ENCODE measurements around the gene HSD17B2.
A peak's percentile ranks its signal among the peaks of the same experiment; 100 is the strongest.

HSD17B2 gene

GRCh38 chr16:82074019-82074558, 39.0 kb downstream of the HSD17B2 start:
- Histone ChIP-seq H4K5ac (ENCODE audit: low read length) (no peak overlapping the region), H3K18ac (ENCODE audit: low read length) (no peak overlapping the region), H2AK5ac (ENCODE audit: low read length) (no peak overlapping the region), H3K4me3 (ENCODE audit: low read length) (no peak overlapping the region), H3K56ac (ENCODE audit: low read length) (no peak overlapping the region), H3K23ac (ENCODE audit: low read length) (no peak overlapping the region), H3K4ac (ENCODE audit: low read depth, low read length) (no peak overlapping the region), H3K79me1 (ENCODE audit: low read length) (no peaks in the 10 kb centered on the region), H2BK120ac (ENCODE audit: low read depth, low read length) (no peak overlapping the region), H3K4me2 (ENCODE audit: low read length) (no peak overlapping the region), H3K36me3 (ENCODE audit: control insufficient read depth, insufficient read depth, low read length) (no peaks in the 10 kb centered on the region), H3K27ac (ENCODE audit: low read depth, low read length) (no peak overlapping the region), H3K27me3 (ENCODE audit: insufficient read depth, low read length, poor library complexity) (no peaks in the 10 kb centered on the region), H3K4me1 (ENCODE audit: control insufficient read depth, low read depth, low read length) (no peaks in the 10 kb centered on the region), H2BK5ac (ENCODE audit: low read length) (no peak overlapping the region), H3K79me2 (ENCODE audit: control insufficient read depth, insufficient read depth, low read length) (no peaks in the 10 kb centered on the region), H3K9ac (ENCODE audit: low read length) (no peak overlapping the region), H2BK15ac (replicated peaks; ENCODE audit: low read depth) (no peak overlapping the region), H4K8ac (ENCODE audit: low read depth, low read length) (no peak overlapping the region)
- WGBS (ENCODE audit: extremely low coverage, insufficient coverage, low lambda C conversion rate): no CpG with 5 or more reads among the region's 4 CpGs
- no peak for DNase-seq

GRCh38 chr16:82078125-82078524, 43.1 kb downstream of the HSD17B2 start:
- no peak overlapping the region for H2BK120ac ChIP-seq (ENCODE audit: low read depth, low read length)
- H4K5ac ChIP-seq (ENCODE audit: low read length): no peak overlapping the region
- H2BK15ac ChIP-seq (replicated peaks; ENCODE audit: low read depth): no peak overlapping the region
- DNase-seq: no peak
- H2AK5ac ChIP-seq (ENCODE audit: low read length): no peak overlapping the region
- no peak overlapping the region for H3K27ac ChIP-seq (ENCODE audit: low read depth, low read length)
- no peaks in the 10 kb centered on the region for H3K27me3 ChIP-seq (ENCODE audit: insufficient read depth, low read length, poor library complexity)
- no CpG with 5 or more reads among the region's 1 CpG for WGBS (ENCODE audit: extremely low coverage, insufficient coverage, low lambda C conversion rate)
- H3K18ac ChIP-seq (ENCODE audit: low read length): no peak overlapping the region
- no peak overlapping the region for H3K4me3 ChIP-seq (ENCODE audit: low read length)
- no peak overlapping the region for H3K23ac ChIP-seq (ENCODE audit: low read length)
- H3K9ac ChIP-seq (ENCODE audit: low read length): no peak overlapping the region
- H2BK5ac ChIP-seq (ENCODE audit: low read length): no peak overlapping the region
- H4K8ac ChIP-seq (ENCODE audit: low read depth, low read length): no peak overlapping the region
- H3K4ac ChIP-seq (ENCODE audit: low read depth, low read length): no peak overlapping the region
- no peak overlapping the region for H3K4me2 ChIP-seq (ENCODE audit: low read length)
- no peaks in the 10 kb centered on the region for H3K79me1 ChIP-seq (ENCODE audit: low read length)
- no peak overlapping the region for H3K56ac ChIP-seq (ENCODE audit: low read length)
- H3K4me1 ChIP-seq (ENCODE audit: control insufficient read depth, low read depth, low read length): no peaks in the 10 kb centered on the region
- no peaks in the 10 kb centered on the region for H3K79me2 ChIP-seq (ENCODE audit: control insufficient read depth, insufficient read depth, low read length)
- no peaks in the 10 kb centered on the region for H3K36me3 ChIP-seq (ENCODE audit: control insufficient read depth, insufficient read depth, low read length)

- Histone ChIP-seq H3K27me3 (ENCODE audit: insufficient read depth, low read length, poor library complexity) (no peaks in the 10 kb centered on the region), H3K4me1 (ENCODE audit: control insufficient read depth, low read depth, low read length) (no peaks in the 10 kb centered on the region), H3K23ac (ENCODE audit: low read length) (no peak overlapping the region), H4K8ac (ENCODE audit: low read depth, low read length) (no peak overlapping the region), H3K36me3 (ENCODE audit: control insufficient read depth, insufficient read depth, low read length) (no peaks in the 10 kb centered on the region), H2BK120ac (ENCODE audit: low read depth, low read length) (no peak overlapping the region), H3K4ac (ENCODE audit: low read depth, low read length) (no peak overlapping the region), H2BK15ac (replicated peaks; ENCODE audit: low read depth) (no peak overlapping the region), H3K79me1 (ENCODE audit: low read length) (no peaks in the 10 kb centered on the region), H2AK5ac (ENCODE audit: low read length) (no peak overlapping the region), H3K18ac (ENCODE audit: low read length) (no peak overlapping the region), H3K56ac (ENCODE audit: low read length) (no peak overlapping the region), H2BK5ac (ENCODE audit: low read length) (no peak overlapping the region), H3K9ac (ENCODE audit: low read length) (no peak overlapping the region), H4K5ac (ENCODE audit: low read length) (no peak overlapping the region), H3K4me2 (ENCODE audit: low read length) (no peak overlapping the region), H3K4me3 (ENCODE audit: low read length) (no peak overlapping the region), H3K79me2 (ENCODE audit: control insufficient read depth, insufficient read depth, low read length) (no peaks in the 10 kb centered on the region), H3K27ac (ENCODE audit: low read depth, low read length) (no peak overlapping the region)
- no peak for DNase-seq
- no CpG with 5 or more reads among the region's 3 CpGs for WGBS (ENCODE audit: extremely low coverage, insufficient coverage, low lambda C conversion rate)
These were observed 44.8 kb downstream of the HSD17B2 start for GRCh38 chr16:82079892-82080291.

GRCh38 chr16:82081264-82081663, 46.2 kb downstream of the HSD17B2 start:
- H3K79me2 ChIP-seq (ENCODE audit: control insufficient read depth, insufficient read depth, low read length): no peaks in the 10 kb centered on the region
- no peak overlapping the region for H3K4ac ChIP-seq (ENCODE audit: low read depth, low read length)
- no peak overlapping the region for H3K9ac ChIP-seq (ENCODE audit: low read length)
- H2AK5ac ChIP-seq (ENCODE audit: low read length): no peak overlapping the region
- H4K5ac ChIP-seq (ENCODE audit: low read length): no peak overlapping the region
- H3K27me3 ChIP-seq (ENCODE audit: insufficient read depth, low read length, poor library complexity): no peaks in the 10 kb centered on the region
- no CpG with 5 or more reads among the region's 3 CpGs for WGBS (ENCODE audit: extremely low coverage, insufficient coverage, low lambda C conversion rate)
- no peak for DNase-seq
- no peaks in the 10 kb centered on the region for H3K79me1 ChIP-seq (ENCODE audit: low read length)
- no peak overlapping the region for H3K18ac ChIP-seq (ENCODE audit: low read length)
- H2BK5ac ChIP-seq (ENCODE audit: low read length): no peak overlapping the region
- H3K4me3 ChIP-seq (ENCODE audit: low read length): no peak overlapping the region
- no peak overlapping the region for H3K4me2 ChIP-seq (ENCODE audit: low read length)
- H2BK15ac ChIP-seq (replicated peaks; ENCODE audit: low read depth): no peak overlapping the region
- no peak overlapping the region for H3K56ac ChIP-seq (ENCODE audit: low read length)
- no peak overlapping the region for H2BK120ac ChIP-seq (ENCODE audit: low read depth, low read length)
- H3K36me3 ChIP-seq (ENCODE audit: control insufficient read depth, insufficient read depth, low read length): no peaks in the 10 kb centered on the region
- H3K23ac ChIP-seq (ENCODE audit: low read length): no peak overlapping the region
- H3K4me1 ChIP-seq (ENCODE audit: control insufficient read depth, low read depth, low read length): no peaks in the 10 kb centered on the region
- no peak overlapping the region for H3K27ac ChIP-seq (ENCODE audit: low read depth, low read length)
- H4K8ac ChIP-seq (ENCODE audit: low read depth, low read length): no peak overlapping the region

GRCh38 chr16:82082097-82082496, 47.0 kb downstream of the HSD17B2 start:
- Histone ChIP-seq H4K8ac (ENCODE audit: low read depth, low read length) (no peak overlapping the region), H3K4me3 (ENCODE audit: low read length) (no peak overlapping the region), H4K5ac (ENCODE audit: low read length) (no peak overlapping the region), H3K23ac (ENCODE audit: low read length) (no peak overlapping the region), H3K4me1 (ENCODE audit: control insufficient read depth, low read depth, low read length) (no peaks in the 10 kb centered on the region), H3K4ac (ENCODE audit: low read depth, low read length) (no peak overlapping the region), H3K27ac (ENCODE audit: low read depth, low read length) (no peak overlapping the region), H2BK5ac (ENCODE audit: low read length) (no peak overlapping the region), H3K27me3 (ENCODE audit: insufficient read depth, low read length, poor library complexity) (no peaks in the 10 kb centered on the region), H2BK15ac (replicated peaks; ENCODE audit: low read depth) (no peak overlapping the region), H2AK5ac (ENCODE audit: low read length) (no peak overlapping the region), H3K79me2 (ENCODE audit: control insufficient read depth, insufficient read depth, low read length) (no peaks in the 10 kb centered on the region), H3K36me3 (ENCODE audit: control insufficient read depth, insufficient read depth, low read length) (no peaks in the 10 kb centered on the region), H2BK120ac (ENCODE audit: low read depth, low read length) (no peak overlapping the region), H3K9ac (ENCODE audit: low read length) (no peak overlapping the region), H3K4me2 (ENCODE audit: low read length) (no peak overlapping the region), H3K79me1 (ENCODE audit: low read length) (no peaks in the 10 kb centered on the region), H3K18ac (ENCODE audit: low read length) (no peak overlapping the region), H3K56ac (ENCODE audit: low read length) (no peak overlapping the region)
- no peak for DNase-seq
- WGBS (ENCODE audit: extremely low coverage, insufficient coverage, low lambda C conversion rate): no CpG with 5 or more reads among the region's 1 CpG

- H3K18ac ChIP-seq (ENCODE audit: low read length): no peak overlapping the region
- no peaks in the 10 kb centered on the region for H3K4me1 ChIP-seq (ENCODE audit: control insufficient read depth, low read depth, low read length)
- no peak overlapping the region for H4K8ac ChIP-seq (ENCODE audit: low read depth, low read length)
- no peaks in the 10 kb centered on the region for H3K79me2 ChIP-seq (ENCODE audit: control insufficient read depth, insufficient read depth, low read length)
- no peak overlapping the region for H3K4me3 ChIP-seq (ENCODE audit: low read length)
- no peaks in the 10 kb centered on the region for H3K27me3 ChIP-seq (ENCODE audit: insufficient read depth, low read length, poor library complexity)
- H3K79me1 ChIP-seq (ENCODE audit: low read length): no peaks in the 10 kb centered on the region
- no peak overlapping the region for H3K23ac ChIP-seq (ENCODE audit: low read length)
- no peak overlapping the region for H2BK5ac ChIP-seq (ENCODE audit: low read length)
- H4K5ac ChIP-seq (ENCODE audit: low read length): no peak overlapping the region
- peak; percentile 13 for DNase-seq
- no peak overlapping the region for H3K56ac ChIP-seq (ENCODE audit: low read length)
- no peak overlapping the region for H3K9ac ChIP-seq (ENCODE audit: low read length)
- no peak overlapping the region for H3K4ac ChIP-seq (ENCODE audit: low read depth, low read length)
- no peak overlapping the region for H2BK15ac ChIP-seq (replicated peaks; ENCODE audit: low read depth)
- WGBS (ENCODE audit: extremely low coverage, insufficient coverage, low lambda C conversion rate): no CpG with 5 or more reads among the region's 2 CpGs
- H2BK120ac ChIP-seq (ENCODE audit: low read depth, low read length): no peak overlapping the region
- no peak overlapping the region for H2AK5ac ChIP-seq (ENCODE audit: low read length)
- H3K27ac ChIP-seq (ENCODE audit: low read depth, low read length): no peak overlapping the region
- H3K36me3 ChIP-seq (ENCODE audit: control insufficient read depth, insufficient read depth, low read length): no peaks in the 10 kb centered on the region
- no peak overlapping the region for H3K4me2 ChIP-seq (ENCODE audit: low read length)
These were observed 47.6 kb downstream of the HSD17B2 start for GRCh38 chr16:82082543-82083244.
